AG10803 (cell line): ENCODE results near the gene IL9.
"Not testable (repeated sequence)": the region's sequence is repeated elsewhere in the genome, so short reads cannot be mapped to it uniquely, and the experiment has no call there.

Source experiments
- DNase-seq: peaks from one replicate; pipeline ENCODE4 v3.0.0; 2010; ENCODE audit warnings: low read depth
- H3K4me3 ChIP-seq: 2 replicates; pipeline ENCODE4 v1.5.1; 2011; ENCODE audit warnings: mild to moderate bottlenecking, low read length, control low read depth
- TF ChIP-seq, protein P1 (sequence below): conservative IDR thresholded peaks from 2 replicates; pipeline ENCODE4 v1.5.1; 2011; ENCODE audit warnings: mild to moderate bottlenecking, low read length, control low read depth, inconsistent platforms

The IL9 gene

DNA sequence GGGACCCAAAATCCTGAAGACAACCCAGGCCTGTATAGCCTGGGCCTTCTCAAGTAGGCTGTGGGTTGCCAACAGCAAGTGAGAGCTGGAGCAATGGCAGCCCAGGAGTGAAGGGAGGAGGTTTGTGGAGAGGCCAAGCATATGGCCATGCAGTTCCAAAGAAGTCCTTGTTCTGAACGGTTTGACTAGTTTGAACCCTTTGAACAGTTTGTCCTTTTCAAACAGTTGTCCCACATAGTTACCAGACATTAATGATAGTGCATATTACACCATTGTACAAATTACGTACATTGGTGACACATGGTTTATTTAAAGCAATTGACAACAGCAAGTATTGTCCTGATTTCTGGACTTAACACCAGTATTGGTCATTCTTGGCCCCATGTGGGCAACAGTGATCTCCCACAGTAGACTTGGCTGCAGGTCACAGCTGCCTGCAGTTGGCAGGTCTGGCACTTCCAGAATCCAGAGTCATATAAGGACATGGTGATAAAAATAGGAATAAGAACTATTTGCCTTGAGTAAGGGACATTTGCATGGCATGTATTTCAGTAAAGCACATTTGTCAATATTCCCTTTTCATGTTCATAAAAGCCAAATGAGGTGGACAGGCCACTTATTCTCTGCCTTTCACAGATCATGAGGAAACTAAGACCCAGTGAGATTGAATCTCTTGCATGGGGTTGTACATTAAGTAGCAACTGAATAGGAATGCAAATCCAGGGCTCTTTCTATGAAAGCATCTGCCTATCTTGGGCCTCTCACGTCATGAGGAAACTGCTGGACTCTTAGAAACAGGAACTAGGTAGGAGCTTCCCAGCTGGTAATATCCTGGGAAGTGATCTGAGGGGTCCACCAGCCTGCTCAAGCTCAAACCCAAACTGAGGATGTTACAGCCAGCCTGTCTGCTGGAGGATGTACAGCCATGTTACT lies 30.9 kb downstream of the IL9 start:
- TF ChIP-seq, protein P1, sequence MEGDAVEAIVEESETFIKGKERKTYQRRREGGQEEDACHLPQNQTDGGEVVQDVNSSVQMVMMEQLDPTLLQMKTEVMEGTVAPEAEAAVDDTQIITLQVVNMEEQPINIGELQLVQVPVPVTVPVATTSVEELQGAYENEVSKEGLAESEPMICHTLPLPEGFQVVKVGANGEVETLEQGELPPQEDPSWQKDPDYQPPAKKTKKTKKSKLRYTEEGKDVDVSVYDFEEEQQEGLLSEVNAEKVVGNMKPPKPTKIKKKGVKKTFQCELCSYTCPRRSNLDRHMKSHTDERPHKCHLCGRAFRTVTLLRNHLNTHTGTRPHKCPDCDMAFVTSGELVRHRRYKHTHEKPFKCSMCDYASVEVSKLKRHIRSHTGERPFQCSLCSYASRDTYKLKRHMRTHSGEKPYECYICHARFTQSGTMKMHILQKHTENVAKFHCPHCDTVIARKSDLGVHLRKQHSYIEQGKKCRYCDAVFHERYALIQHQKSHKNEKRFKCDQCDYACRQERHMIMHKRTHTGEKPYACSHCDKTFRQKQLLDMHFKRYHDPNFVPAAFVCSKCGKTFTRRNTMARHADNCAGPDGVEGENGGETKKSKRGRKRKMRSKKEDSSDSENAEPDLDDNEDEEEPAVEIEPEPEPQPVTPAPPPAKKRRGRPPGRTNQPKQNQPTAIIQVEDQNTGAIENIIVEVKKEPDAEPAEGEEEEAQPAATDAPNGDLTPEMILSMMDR, result no peak
- no peak overlapping the region for H3K4me3 ChIP-seq
- no peak for DNase-seq

DNA sequence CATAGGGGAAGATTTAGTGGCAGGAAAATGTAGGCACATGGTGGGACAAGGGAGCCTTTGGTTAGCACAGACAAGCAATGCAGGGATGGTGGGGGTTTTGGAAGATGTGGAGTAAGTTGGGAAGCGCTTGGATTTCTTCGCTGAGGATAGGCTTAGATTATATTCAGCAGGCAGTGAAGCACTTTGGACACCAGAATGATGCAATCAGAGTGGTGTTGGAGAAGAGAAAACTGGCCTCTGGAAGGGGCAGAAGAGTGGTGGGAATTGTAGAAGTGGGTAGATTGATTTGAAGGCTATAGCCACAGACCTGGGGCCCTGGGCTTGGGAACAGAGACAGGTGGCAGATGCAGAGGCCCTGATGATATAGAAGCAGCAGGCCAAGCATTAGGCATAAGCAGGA lies 32.9 kb downstream of the IL9 start:
- no peak overlapping the region for H3K4me3 ChIP-seq
- no peak for DNase-seq
- TF ChIP-seq, protein P1, result no peak

DNA sequence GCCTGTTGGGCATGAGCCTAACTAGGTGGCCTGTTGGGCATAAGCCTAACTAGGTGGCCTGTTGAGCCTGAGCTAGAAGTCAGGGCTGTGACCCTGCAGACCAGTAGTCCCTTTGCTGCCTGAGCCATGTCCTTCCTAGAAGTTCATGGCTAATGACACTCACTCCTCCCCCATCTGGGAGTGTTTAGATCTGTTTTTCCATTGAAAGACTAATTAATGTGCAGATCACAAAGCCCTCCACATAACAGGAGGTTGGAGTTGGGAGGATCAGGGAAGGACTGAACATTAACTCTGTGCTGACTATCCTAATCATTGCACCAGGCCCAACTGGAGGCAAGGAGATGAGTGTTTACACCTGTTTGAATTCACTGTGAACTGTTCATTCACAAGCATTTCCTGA lies 33.6 kb downstream of the IL9 start:
- no peak for DNase-seq
- TF ChIP-seq, protein P1, result no peak
- H3K4me3 ChIP-seq, result no peak overlapping the region

DNA sequence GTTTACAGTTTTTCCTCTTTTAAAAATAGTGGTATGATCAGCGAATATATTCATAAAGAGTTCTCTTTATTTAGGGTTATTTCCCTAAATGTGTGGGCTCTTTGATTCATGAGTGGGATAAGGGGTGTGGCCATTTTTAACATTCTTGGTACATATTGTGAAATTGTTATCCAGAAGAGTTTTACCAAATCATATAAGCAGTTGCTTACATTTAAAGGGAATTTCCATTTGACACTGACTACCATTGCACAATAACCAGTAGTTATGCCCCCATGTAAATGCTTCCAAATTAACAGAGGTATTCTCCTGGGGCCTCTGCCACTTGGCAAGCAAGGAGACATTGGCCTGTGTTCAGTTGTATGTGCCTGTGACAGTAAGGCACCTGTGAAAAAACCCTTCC lies 34.0 kb downstream of the IL9 start:
- no peak for DNase-seq
- TF ChIP-seq, protein P1, result no peak
- no peak overlapping the region for H3K4me3 ChIP-seq

DNA sequence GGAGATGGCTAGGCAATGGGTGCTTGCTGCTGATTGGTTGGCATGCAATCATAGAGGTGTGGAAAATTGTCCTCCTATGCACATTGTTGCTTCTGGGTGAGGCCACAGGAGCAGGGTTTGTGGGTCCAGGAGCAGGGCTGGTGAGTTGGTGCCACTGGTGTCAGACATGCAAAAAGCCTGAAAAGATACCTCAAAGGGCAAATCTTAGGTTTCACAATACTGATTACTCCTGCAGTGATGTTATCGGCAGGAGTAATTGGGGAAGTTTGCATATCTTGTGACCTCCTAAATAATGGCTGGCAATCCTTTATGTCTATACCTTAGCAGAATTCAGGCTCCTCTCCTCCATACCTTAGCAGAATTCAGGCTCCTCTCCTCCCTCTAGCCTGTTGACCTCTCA lies 36.0 kb downstream of the IL9 start:
- no peak for DNase-seq
- H3K4me3 ChIP-seq, result no peak overlapping the region
- TF ChIP-seq, protein P1, result no peak

DNA sequence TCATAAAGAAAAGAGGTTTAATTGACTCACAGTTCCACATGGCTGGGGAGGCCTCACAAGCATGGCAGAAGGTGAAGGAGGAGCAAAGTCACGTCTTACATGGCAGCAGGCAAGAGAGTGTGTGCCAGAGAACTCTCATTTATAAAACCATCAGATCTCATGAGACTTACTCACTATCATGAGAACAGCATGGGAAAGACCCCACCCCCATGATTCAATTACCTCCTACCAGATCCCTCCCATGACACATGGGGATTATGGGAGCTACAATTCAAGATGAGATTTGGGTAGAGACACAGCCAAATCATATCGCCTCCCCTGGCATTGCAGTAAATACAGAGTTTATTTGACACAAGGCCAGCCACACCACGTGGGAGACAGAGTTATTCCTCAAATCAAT lies 36.5 kb downstream of the IL9 start:
- not testable (repeated sequence) for DNase-seq

DNA sequence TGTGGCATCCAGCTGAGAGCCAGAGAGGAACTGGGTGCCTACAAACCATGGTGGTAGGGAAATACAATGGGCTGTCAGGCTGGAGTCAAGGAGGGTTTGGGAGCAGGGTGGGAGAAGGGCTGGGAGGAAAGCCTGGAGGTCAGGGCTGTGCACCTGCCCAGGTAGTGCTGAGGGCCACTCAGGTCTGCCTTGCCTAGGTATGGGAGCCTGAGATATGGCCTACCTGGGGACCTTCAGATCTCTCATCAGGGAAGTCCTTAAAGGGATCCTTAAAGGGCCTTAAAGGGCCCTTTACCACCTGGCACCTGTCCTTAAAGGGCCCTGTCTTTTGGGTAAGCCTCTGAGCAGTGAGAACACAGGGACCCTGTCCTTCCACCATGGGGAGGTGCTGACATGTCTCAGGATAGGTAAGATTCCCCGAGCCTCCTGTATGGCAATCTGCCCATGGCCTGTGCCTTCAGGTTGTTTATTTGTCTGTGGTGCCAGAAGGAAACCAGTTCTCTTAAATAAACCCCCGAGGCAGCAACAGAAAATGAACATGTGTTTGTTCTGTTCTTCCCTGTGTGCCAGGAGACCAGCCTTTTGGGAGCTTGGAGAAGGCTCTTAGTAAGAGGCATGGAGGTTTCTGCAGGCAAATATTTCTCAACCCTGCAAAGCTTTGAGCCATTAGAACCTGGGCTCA lies 37.9 kb downstream of the IL9 start:
- TF ChIP-seq, protein P1, result no peak
- DNase-seq, result no peak
- H3K4me3 ChIP-seq, result no peak overlapping the region

More for the DNA sequence above, 36.5 kb downstream of the IL9 start:
- not testable (repeated sequence) for H3K4me3 ChIP-seq
